Heart left ventricle (tissue), 13 donors: ENCODE measurements around the gene RNASE8.

Experiments
- POLR2A ChIP-seq, 2 donors: fragments of 450-650 bp; IDR thresholded peaks; one replicate each; pipeline ENCODE4 v1.6.1; 2017; ENCODE audit warnings: antibody characterized with exemption in 2 of 2, mild to moderate bottlenecking in 2 of 2, moderate library complexity in 2 of 2
- TF ChIP-seq, protein P1 (sequence below), 12 donors: fragments of 200-600 bp; sonication (generic) in 4 of 12; IDR thresholded peaks; one replicate each; pipeline versions ENCODE4 v1.5.0 to v1.8.0; 2018 to 2022; ENCODE audit warnings: antibody characterized with exemption in 12 of 12, mild to moderate bottlenecking in 5 of 12
- donor health status: ischemic (EF 13 %, LVEDD 7.1; RV severe dilation, severe dysfunction).
- donor health status: DM: no; HTN: yes; CAD: no.
- donor health status: DM: no; HTN: no; CAD: no.
- donor health status: ischemic (EF 25% LVEDD 6.9; RV normal size, moderate dysfunction).
- donor health status: ischemic (EF 25% LVEDD 5.7; RV mildly dilated, moderate dysfunction).
- donor health status: ischemic (EF 35%, LVEDD 5.7; RV mildly dilated, moderate dysfunction).
- donor health status: nonischemic (EF 11% LVEDD 7.7; RV severe dilation, severe dysfunction).
- donor health status: DM: yes; HTN: yes; CAD: no.
- donor health status: PGD.
- donor health status: ischemic (EF 29% LVEDD 5.4; RV normal size, mild dysfunction).
- donor health status: nonischemic (EF 23%, LVEDD 6.1; RV moderate dilation, normal function).

DNA sequence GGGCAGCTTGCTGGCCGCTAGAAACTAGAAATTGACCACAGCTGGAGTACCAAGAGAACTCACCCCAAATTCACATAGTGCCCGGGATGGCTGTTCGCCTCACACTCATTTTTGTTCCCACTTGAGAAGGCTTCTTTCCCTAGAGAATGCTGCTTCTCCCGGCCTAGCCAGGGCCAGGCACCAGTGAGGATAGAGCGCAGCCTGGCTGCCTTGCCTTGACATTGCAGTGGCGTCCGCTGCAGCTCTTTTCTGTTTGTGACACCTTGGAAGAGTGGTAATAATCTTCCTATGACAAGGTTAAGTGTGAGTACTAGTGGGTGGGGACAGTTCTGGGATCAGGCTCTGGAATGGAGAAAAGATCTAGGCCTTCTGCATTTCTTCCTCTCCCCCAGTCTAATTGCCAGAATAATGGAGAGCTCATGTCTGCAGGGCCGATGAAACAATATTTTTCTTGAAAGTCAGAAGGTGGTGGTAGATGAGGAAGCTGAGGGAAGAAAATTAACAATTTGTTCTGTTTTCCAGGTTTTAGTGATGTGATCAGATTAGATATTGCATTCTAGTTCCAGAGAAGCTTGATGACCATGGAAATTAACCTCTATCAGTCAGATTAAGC lies 46.9 kb downstream of the RNASE8 start:
- no peak for TF ChIP-seq POLR2A (IDR thresholded peaks at IDR 0.05)
- TF ChIP-seq, protein P1, sequence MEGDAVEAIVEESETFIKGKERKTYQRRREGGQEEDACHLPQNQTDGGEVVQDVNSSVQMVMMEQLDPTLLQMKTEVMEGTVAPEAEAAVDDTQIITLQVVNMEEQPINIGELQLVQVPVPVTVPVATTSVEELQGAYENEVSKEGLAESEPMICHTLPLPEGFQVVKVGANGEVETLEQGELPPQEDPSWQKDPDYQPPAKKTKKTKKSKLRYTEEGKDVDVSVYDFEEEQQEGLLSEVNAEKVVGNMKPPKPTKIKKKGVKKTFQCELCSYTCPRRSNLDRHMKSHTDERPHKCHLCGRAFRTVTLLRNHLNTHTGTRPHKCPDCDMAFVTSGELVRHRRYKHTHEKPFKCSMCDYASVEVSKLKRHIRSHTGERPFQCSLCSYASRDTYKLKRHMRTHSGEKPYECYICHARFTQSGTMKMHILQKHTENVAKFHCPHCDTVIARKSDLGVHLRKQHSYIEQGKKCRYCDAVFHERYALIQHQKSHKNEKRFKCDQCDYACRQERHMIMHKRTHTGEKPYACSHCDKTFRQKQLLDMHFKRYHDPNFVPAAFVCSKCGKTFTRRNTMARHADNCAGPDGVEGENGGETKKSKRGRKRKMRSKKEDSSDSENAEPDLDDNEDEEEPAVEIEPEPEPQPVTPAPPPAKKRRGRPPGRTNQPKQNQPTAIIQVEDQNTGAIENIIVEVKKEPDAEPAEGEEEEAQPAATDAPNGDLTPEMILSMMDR (IDR thresholded peaks at IDR 0.05) = peak; percentile 88 to 99 (median 96)
